ENCODE measurements around the gene PAAF1.

PAAF1 gene

GRCh38 chr11:73949246-73949645 is 72.4 kb downstream of the PAAF1 start:
- DNase-seq, result no peak

GRCh38 chr11:73949912-73950311 is 73.1 kb downstream of the PAAF1 start:
- no peak for DNase-seq

GRCh38 chr11:73950869-73951710 is 74.3 kb downstream of the PAAF1 start, which contains the start of gene DNAJB13:
Gene DNAJB13 (plus strand): TSS chr11:73951026. CDS start chr11:73951070, 44 bp downstream.
- no peak for DNase-seq

DNA sequence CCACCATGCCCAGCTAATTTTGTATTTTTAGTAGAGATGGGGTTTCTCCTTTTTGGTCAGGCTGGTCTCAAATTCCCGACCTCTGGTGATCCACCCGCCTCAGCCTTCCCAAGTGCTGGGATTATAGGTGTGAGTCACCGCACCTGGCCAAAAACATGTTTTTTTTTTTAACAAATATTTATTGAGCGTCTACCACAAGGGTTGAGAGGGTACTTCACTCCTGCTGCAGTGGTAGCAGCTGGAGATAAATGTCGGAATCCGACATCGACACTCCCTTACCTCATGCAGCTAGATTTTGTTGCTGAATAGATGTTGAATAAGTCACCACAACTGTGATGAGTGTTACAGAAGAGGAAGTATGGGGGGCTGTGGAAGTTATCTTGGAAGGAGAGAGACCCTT is 75.0 kb downstream of the PAAF1 start:
- peak in 1 of 2 experiments; percentile 23 for DNase-seq

GRCh38 chr11:73956876-73957653 is 80.3 kb downstream of the PAAF1 start:
- DNase-seq, result no peak

GRCh38 chr11:73957654-73958361 is 81.0 kb downstream of the PAAF1 start:
- DNase-seq, result no peak

- DNase-seq, result no peak
Observed at GRCh38 chr11:73958521-73959141, 81.8 kb downstream of the PAAF1 start.

DNA sequence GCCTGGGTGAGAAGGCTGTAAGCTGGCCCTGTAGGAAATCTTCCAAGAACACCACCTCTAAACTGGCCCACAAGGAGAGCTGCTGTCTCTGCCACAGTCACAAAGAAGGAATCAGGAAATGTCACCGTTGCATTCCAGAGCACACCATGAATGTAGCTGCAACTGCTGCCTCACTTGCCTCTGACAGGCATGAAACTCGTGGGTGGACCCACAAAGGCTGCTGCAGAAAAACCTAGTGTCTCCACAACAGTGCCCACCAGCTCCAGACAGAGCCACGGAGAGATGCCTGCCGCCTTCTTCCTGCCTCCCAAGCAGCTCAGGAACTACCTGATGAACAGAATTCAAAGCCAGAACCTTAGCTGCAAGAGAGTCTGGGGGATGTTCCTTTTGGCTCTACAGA is 84.5 kb downstream of the PAAF1 start:
- no peak for DNase-seq

- DNase-seq, result no peak
Observed at GRCh38 chr11:73962101-73962705, 85.4 kb downstream of the PAAF1 start.

DNA sequence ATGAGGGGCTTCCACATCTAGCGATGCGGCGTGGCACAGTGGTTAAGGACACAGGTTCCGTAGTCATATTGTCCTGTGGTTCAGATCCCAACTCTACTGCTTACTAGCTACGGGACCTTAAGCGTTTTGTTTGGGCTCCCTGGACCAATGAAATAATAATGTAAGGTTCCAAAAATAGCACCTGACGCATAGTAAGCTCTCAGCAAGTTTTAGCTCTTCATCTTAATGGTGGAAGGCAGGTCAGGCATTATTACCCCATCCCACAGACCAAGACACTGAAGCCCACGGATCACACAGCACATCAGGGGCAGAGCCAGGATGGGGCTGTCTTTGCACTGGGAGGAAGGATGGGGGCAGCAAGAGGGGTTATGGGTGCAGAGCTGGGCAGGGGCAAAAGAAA is 87.1 kb downstream of the PAAF1 start:
- no peak for DNase-seq

GRCh38 chr11:73965076-73965763 is 88.4 kb downstream of the PAAF1 start:
- DNase-seq, result no peak

GRCh38 chr11:73965764-73966121 is 88.9 kb downstream of the PAAF1 start:
- DNase-seq, result no peak

DNA sequence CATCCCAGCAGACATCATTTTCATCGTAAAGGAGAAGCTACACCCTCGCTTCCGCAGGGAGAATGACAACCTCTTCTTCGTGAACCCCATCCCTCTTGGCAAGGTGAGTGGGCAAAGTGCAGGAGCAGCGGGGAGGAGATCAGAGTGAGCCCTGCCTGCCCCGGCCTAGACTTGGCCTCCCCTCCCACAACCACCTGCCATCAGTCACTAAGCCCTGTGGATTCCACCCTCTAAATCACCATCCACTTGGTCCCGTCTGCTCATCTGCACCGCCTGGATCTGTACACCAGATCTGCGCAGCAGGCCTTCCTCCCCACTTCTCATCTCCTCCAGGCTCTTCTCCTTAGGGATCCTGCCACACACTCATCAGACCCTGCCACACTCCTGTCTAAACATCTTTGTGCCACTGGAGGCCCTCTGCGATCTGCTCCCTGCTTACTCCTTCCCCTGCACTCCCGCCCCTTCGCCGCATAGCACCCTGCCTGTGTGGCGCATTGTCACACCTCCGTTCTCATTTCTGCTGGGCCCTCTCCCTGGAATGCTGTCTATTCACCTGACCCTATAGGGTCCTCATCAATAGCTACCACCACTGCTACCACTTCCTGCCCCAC is 91.7 kb downstream of the PAAF1 start:
- DNase-seq, result no peak

- no peak for DNase-seq
Observed at GRCh38 chr11:73969091-73969490, 92.3 kb downstream of the PAAF1 start.

DNA sequence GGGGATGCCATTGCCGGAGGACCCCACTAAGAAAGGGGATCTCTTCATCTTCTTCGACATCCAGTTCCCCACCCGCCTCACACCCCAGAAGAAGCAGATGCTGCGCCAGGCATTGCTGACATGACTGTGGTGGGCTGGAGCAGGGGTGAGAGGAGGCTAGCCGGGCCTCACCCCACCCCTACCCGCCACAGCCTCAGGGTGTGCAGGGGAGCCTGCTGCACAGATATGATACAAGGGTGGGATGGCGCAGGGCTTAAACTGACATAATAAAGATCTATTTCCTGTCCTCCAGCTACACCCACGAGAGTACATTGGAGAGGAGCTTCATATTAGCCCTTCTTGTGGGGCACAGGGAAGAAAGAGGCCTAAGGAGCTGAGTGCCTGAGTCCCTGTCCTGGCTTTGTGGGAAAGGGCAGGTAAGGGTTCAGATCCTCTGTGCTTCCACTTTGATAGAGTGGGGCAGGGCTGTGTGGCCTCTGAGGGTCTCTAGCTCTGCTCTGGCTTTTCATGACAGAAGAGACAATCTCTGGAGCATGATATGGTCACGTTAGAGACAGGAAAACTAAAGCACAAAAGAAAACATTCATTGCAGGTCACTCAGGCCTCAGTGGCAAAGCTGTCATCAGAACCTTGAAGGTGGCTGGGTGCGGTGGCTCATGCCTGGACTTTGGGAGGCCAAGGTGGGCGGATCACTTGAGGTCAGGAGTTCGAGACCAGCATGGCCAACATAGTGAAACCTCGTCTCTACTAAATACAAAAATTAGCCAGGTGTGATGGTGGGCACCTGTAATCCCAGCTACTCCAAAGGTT is 93.4 kb downstream of the PAAF1 start:
- no peak for DNase-seq

- DNase-seq, result no peak
Observed at GRCh38 chr11:73971175-73971719, 94.4 kb downstream of the PAAF1 start.

- no peak for DNase-seq
Observed at GRCh38 chr11:73972187-73972586, 95.4 kb downstream of the PAAF1 start.

DNA sequence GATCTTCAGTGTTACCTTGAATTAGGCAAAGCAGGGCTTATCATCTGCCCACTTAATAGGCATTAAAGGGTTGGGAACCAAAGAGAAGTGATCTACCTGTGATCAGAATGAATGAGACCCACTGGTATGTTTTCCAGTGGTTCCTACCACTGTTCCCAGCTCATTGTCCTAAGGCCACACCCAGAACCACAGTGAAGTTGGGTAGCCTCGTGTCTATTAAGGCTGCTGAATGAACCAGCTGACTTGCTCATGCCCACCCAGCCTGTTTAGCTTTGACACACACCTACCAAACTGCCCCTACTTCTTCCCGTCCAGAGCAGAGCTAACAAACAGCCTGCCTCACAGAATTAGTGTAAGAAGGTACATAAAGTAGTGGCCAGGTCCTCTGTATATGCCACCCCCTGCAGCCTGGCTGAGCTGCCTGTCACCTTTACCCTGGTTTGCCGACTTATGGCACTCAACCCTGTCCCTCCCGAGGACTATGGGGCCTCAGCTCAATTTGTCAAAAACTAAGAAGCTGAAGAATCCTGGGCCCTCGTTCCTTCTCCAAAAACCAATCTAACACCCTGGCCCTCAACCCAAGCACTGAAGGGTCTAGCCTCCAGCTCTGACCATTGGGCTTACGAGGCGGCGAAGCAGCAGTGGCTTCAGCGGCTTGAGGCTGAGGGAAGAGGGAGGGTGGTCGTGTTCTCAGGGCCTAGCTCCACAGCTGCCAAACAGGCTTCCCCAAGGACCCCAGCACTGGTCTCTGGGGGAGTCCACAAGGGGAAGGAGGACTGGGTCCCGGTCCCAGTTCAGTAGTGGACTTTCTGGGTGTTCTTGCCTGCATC is 96.0 kb downstream of the PAAF1 start:
- no peak for DNase-seq
